Natural killer cell (primary cell): ENCODE results near the gene RNF157. TPM values are rescaled to one million over a fixed set of nuclear protein-coding genes. Genes with fewer than 3 reads are reported as not detected.

Experiments used
- ATAC-seq, 3 donors: fragments of 150-1000 bp in 2 of 3; fragments of 200-7000 bp in 1 of 3; cut with Tn5 transposase; 1 replicate in 1 of 3; 2 replicates in 2 of 3; pipeline ENCODE4 v1.10.0; 2021; ENCODE audit warnings: mild to moderate bottlenecking in 2 of 3, moderate library complexity in 2 of 3
- DNase-seq, 2 donors: peaks; one replicate each; pipeline versions ENCODE4 v3.0.0 to v3.0.0-alpha.2; 2013 to 2021; ENCODE audit warnings: mixed read lengths in 1 of 2
- H3K27ac ChIP-seq: one replicate; pipeline ENCODE4 v1.5.1; 2013; ENCODE audit warnings: mild to moderate bottlenecking, low read length
- H3K27me3 ChIP-seq: one replicate; pipeline ENCODE4 v1.6.1; 2013; ENCODE audit warnings: low read length; ENCODE audit not compliant: control insufficient read depth, insufficient read depth
- H3K36me3 ChIP-seq: one replicate; pipeline ENCODE4 v1.6.1; 2013; ENCODE audit warnings: low read length; ENCODE audit not compliant: control insufficient read depth, insufficient read depth
- H3K4me1 ChIP-seq: one replicate; pipeline ENCODE4 v1.6.1; 2013; ENCODE audit warnings: low read length; ENCODE audit not compliant: control insufficient read depth, insufficient read depth
- H3K4me3 ChIP-seq: one replicate; pipeline ENCODE4 v1.5.1; 2013; ENCODE audit warnings: low read length
- H3K9me3 ChIP-seq: one replicate; pipeline ENCODE4 v1.6.1; 2013; ENCODE audit warnings: low read length; ENCODE audit not compliant: control insufficient read depth, insufficient read depth
- H3K27ac Mint-ChIP-seq, 2 donors: one replicate each; pipeline ENCODE4 v1.8.0; 2022; ENCODE audit warnings: mild to moderate bottlenecking in 2 of 2, mixed read lengths in 2 of 2, moderate library complexity in 1 of 2
- H3K27me3 Mint-ChIP-seq, 2 donors: one replicate each; pipeline ENCODE4 v1.8.0; 2022; ENCODE audit warnings: low read depth in 2 of 2, mixed read lengths in 2 of 2
- H3K36me3 Mint-ChIP-seq: one replicate; pipeline ENCODE4 v1.8.0; 2022; ENCODE audit warnings: mixed read lengths
- H3K4me1 Mint-ChIP-seq, 2 donors: one replicate each; pipeline ENCODE4 v1.8.0; 2022; ENCODE audit warnings: mixed read lengths in 2 of 2
- H3K4me3 Mint-ChIP-seq: one replicate; pipeline ENCODE4 v1.8.0; 2022; ENCODE audit warnings: mild to moderate bottlenecking, moderate library complexity, mixed read lengths
- H3K9me3 Mint-ChIP-seq, 2 donors: one replicate each; pipeline ENCODE4 v1.8.0; 2022; ENCODE audit warnings: mixed read lengths in 2 of 2
- WGBS: methylation state at CpG from one replicate; pipeline ENCODE4 v1.1.7; 2013; ENCODE audit warnings: missing lambda C conversion rate; ENCODE audit not compliant: insufficient coverage; 5-methylcytosine and 5-hydroxymethylcytosine counted together
- intact Hi-C: fragments of 100-400 bp; cut with micrococcal nuclease; formaldehyde crosslinking; loops from one replicate; pipeline ENCODE4 v1.14.2; 2022
- total RNA-seq, 4 donors: library from RNA; stranded (reverse); fragments of 120-200 nt in 1 of 4; gene quantifications; one replicate each; pipeline versions ENCODE4 v1.2.3 to v1.2.4, GENCODE V29; 2013 to 2022
- TF ChIP-seq, protein P1 (sequence below): fragments of 200-600 bp; IDR thresholded peaks from one replicate; pipeline ENCODE4 v1.8.0; 2022; ENCODE audit warnings: antibody characterized with exemption

RNF157 gene
- total RNA-seq, 3 donors from 2014 or later (not counting 1 experiment from before 2014, with no cell fraction given), result 4.9 to 9.1 (median 8.5) TPM

DNA sequence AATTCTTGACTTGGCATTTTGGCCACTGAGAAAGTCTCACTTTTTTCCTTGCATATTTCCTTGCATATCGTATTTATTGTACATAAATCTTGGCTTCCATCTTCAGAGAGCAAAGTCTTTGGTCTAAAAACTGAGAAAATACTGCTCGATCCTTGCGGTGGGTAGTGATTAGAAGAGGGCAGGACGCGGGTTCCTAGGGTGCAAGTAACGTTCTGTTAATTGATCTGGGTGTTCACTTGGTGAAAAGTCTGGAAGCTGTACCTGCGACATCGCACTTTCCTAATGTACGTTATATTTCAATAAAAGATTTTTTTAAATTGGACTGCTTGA, 24.1 kb upstream of the RNF157 start:
- Histone ChIP-seq H3K36me3 (peaks cover 8% of the 10 kb centered on the region), H3K9me3 (no peaks in the 10 kb centered on the region), H3K27ac (peak overlapping the region; percentile 75), H3K4me3 (peak overlapping the region; percentile 19), H3K27me3 (no peaks in the 10 kb centered on the region), H3K4me1 (peaks cover 68% of the 10 kb centered on the region)
- Mint-ChIP-seq H3K36me3 (no peaks in the 10 kb centered on the region), H3K27me3 (no peaks in the 10 kb centered on the region), H3K9me3 (no peaks in the 10 kb centered on the region), H3K4me3 (peak overlapping the region; percentile 91), H3K27ac (peak overlapping the region; percentile 99), H3K4me1 (peaks cover 54% of the 10 kb centered on the region in 2 donors)
- WGBS, result 28% methylated on average over 9 of the region's 9 CpGs
- intact Hi-C loops, result loop anchor here (1.0 to 10.0 kb wide), 7 partner anchors 8 to 1620 kb away; partner anchors contain the start of genes MFSD11, SRSF2 and UNK
- DNase-seq (no peak), ATAC-seq (peak; percentile 0 to 3 (median 0))
- TF ChIP-seq, protein P1, sequence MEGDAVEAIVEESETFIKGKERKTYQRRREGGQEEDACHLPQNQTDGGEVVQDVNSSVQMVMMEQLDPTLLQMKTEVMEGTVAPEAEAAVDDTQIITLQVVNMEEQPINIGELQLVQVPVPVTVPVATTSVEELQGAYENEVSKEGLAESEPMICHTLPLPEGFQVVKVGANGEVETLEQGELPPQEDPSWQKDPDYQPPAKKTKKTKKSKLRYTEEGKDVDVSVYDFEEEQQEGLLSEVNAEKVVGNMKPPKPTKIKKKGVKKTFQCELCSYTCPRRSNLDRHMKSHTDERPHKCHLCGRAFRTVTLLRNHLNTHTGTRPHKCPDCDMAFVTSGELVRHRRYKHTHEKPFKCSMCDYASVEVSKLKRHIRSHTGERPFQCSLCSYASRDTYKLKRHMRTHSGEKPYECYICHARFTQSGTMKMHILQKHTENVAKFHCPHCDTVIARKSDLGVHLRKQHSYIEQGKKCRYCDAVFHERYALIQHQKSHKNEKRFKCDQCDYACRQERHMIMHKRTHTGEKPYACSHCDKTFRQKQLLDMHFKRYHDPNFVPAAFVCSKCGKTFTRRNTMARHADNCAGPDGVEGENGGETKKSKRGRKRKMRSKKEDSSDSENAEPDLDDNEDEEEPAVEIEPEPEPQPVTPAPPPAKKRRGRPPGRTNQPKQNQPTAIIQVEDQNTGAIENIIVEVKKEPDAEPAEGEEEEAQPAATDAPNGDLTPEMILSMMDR, result no peak

DNA sequence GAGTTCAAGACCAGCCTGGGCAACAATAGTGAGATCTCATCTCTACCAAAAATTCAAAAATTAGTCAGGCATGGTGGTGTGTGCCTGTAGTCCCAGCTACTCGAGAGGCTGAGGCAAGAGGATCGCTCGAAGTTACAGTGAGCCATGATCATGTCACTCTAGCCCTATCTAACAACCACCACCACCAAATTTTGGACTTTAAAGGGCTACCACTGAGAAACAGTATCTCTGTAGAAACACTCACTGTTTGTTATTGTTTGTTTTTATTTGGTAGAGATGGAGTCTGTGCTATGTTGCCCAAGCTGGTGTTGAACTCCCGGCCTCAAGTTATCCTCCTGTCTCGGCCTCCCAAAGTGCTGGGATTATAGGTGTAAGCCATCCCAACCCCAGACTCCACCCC, 23.6 kb upstream of the RNF157 start:
- H3K27me3 ChIP-seq, result no peaks in the 10 kb centered on the region
- H3K27ac ChIP-seq, result peak overlapping the region; percentile 75
- H3K9me3 Mint-ChIP-seq, result no peaks in the 10 kb centered on the region
- peaks cover 49% of the 10 kb centered on the region in 2 donors for H3K4me1 Mint-ChIP-seq
- peak overlapping the region; percentile 99 for H3K27ac Mint-ChIP-seq
- intact Hi-C loops, result loop anchor here (1.0 to 10.0 kb wide), 7 partner anchors 8 to 1621 kb away; partner anchors contain the start of genes MFSD11, SRSF2 and UNK
- no peak for DNase-seq
- no peak for ATAC-seq
- no peaks in the 10 kb centered on the region for H3K36me3 Mint-ChIP-seq
- no peak overlapping the region for H3K4me3 ChIP-seq
- H3K9me3 ChIP-seq, result no peaks in the 10 kb centered on the region
- TF ChIP-seq, protein P1, result no peak
- no peaks in the 10 kb centered on the region for H3K27me3 Mint-ChIP-seq
- peaks cover 63% of the 10 kb centered on the region for H3K4me1 ChIP-seq
- 80% methylated on average over 3 of the region's 5 CpGs for WGBS
- H3K36me3 ChIP-seq, result peaks cover 3% of the 10 kb centered on the region
- peak overlapping the region; percentile 91 for H3K4me3 Mint-ChIP-seq

GRCh38 chr17:76262732-76263344, 22.5 kb upstream of the RNF157 start:
- Mint-ChIP-seq H3K27ac (peak overlapping the region; percentile 99), H3K27me3 (no peaks in the 10 kb centered on the region), H3K36me3 (no peaks in the 10 kb centered on the region), H3K4me1 (peaks cover 38 to 42% of the 10 kb centered on the region in 2 donors), H3K4me3 (peak overlapping the region; percentile 91), H3K9me3 (no peaks in the 10 kb centered on the region)
- DNase-seq, result peak in 1 of 2 donors; percentile 51
- TF ChIP-seq, protein P1, result no peak
- no peaks in the 10 kb centered on the region for H3K9me3 ChIP-seq
- intact Hi-C loops, result loop anchor here (5.0 to 10.0 kb wide), 5 partner anchors 71 to 1622 kb away; partner anchors contain the start of genes MFSD11, SRSF2 and UNK
- peaks cover 2% of the 10 kb centered on the region for H3K36me3 ChIP-seq
- peak overlapping the region; percentile 75 for H3K27ac ChIP-seq
- peak in 1 of 3 donors; percentile 18 for ATAC-seq
- peaks cover 53% of the 10 kb centered on the region for H3K4me1 ChIP-seq
- H3K27me3 ChIP-seq, result no peaks in the 10 kb centered on the region
- H3K4me3 ChIP-seq, result no peak overlapping the region
- 28% methylated on average over 9 of the region's 9 CpGs for WGBS
